ES-I3 (cell line): ENCODE measurements around the gene OR4F6.
"Not testable (repeated sequence)": the region's sequence is repeated elsewhere in the genome, so short reads cannot be mapped to it uniquely, and the experiment has no call there.

Source experiments
- H3K36me3 ChIP-seq: 2 replicates; pipeline ENCODE4 v1.6.1; 2013; ENCODE audit warnings: mild to moderate bottlenecking, low read length, control low read depth, moderate library complexity; ENCODE audit not compliant: insufficient read depth
- H3K4me1 ChIP-seq: 2 replicates; pipeline ENCODE4 v1.6.1; 2013; ENCODE audit warnings: mild to moderate bottlenecking, control low read depth, low read length; ENCODE audit not compliant: insufficient read depth
- H3K9ac ChIP-seq: 2 replicates; pipeline ENCODE4 v1.6.1; 2013; ENCODE audit warnings: low read depth, mild to moderate bottlenecking, low read length, moderate library complexity
- H3K9me3 ChIP-seq: 2 replicates; pipeline ENCODE4 v1.6.1; 2013; ENCODE audit warnings: mild to moderate bottlenecking, low read length, moderate library complexity; ENCODE audit not compliant: control insufficient read depth, insufficient read depth

The OR4F6 gene

DNA sequence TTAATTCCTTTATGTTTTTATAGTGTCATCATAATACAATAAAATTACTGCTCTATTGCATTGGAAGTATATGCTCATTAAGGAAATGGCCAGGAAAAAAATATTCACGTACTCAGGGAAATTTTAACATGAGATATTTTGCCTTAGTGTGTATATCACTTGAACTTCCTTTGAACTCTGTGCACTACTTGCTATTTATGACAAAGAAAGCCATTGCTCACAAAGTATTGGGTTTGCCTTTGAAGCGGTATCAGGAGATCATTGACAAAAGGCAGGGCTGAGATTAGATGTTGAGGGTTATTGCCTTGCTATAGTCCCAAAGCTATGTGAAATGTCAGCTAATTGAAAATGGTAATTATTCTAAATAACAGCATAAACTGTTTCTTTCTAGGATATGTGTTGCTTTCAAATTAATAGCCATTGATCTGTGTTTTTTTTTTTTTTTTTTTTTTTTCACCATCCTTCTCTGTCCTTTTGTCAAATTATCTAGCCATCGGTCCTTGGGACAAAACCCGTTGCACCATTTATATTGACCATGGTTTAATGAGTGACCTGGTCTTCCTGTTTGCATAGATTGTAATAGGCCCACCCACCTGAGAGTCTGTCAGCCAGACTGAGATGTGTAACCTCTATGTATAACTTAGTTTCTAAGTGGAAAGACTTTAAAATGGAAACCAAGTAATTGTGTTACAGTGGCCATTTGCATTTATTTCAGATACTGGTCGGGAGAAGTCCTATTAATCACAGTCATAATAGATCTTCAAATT is 14.6 kb upstream of the OR4F6 start:
- H3K4me1 ChIP-seq, H3K36me3 ChIP-seq, H3K9ac ChIP-seq, H3K9me3 ChIP-seq: not testable (repeated sequence)

DNA sequence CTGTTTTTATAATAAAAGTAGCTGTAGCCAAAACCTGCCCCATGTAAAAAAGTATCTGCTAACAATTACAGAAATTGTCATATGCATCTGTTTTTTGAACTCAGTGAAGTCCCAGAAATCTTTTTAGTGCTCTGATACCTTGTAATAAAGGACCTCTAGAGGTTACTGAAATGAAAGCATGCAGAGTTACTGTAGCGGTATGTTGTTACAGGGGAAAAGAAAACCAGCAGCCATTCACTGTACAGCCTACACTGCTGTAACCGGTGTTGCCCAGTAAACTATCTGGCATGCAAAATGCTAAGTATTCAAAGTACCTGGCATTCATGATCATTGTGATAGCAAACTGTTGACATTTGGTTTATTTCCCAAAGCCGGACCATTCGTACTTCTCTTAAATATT is 12.6 kb upstream of the OR4F6 start:
- not testable (repeated sequence) for H3K9ac ChIP-seq, H3K9me3 ChIP-seq, H3K36me3 ChIP-seq, H3K4me1 ChIP-seq

DNA sequence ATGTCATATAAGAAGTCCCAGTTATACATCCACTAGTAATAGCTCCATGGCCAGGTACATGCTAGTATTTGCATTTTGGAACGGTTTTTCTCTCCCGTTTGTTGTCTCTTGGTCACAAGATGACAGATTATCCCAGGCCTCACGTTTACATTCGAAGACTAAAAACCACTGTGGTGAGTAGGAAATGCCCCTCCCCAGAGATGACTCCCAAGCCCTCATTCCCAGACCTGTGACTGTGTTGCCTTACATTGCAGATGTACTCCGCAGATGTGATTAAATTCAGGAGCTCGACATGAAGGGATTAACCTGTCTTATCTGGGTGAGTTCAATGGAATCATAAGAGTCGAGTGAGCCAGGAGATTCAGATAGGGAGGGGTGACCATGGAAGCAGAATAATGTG is 9.3 kb upstream of the OR4F6 start:
- not testable (repeated sequence) for H3K36me3 ChIP-seq, H3K9me3 ChIP-seq, H3K4me1 ChIP-seq, H3K9ac ChIP-seq

DNA sequence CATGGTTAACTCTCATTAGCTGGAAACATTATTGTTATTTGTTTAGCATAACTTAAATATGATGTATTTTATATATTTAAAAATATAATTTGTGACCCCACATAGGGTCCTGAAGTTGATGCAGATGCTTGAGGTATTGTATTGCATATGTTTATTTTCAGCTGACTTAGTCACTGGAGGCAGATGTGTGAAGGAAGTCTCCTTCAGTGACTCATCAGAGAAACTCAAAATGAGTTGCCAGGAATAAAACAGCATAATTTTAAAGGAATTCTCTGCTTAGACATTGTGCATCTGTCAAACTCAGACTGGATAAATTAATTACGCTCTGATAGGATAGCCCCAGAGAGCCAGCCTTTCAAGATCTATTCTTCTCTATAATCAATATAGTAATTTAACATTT is 7.9 kb upstream of the OR4F6 start:
- Histone ChIP-seq H3K9me3 (no peaks in the 10 kb centered on the region), H3K36me3 (no peaks in the 10 kb centered on the region), H3K9ac (no peak overlapping the region), H3K4me1 (no peaks in the 10 kb centered on the region)

DNA sequence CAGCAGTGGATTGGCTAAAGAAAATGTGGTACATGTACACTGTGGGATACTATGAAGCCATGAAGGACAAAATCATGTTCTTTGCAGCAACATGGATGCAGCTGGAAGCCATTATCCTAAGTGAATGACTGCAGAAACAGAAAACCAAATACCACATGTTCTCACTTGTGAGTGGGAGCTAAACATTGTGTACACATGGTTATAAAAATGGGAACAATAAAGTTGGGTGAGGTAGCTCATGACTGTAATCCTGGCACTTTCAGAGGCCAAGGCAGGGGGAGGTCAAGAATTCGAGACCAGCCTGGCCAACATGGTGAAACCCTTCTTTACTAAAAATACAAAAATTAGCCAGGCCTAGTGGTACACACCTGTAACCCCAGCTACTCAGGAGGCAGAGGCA is 3.6 kb upstream of the OR4F6 start:
- Histone ChIP-seq H3K9ac (no peak overlapping the region), H3K36me3 (no peaks in the 10 kb centered on the region), H3K9me3 (no peaks in the 10 kb centered on the region), H3K4me1 (no peaks in the 10 kb centered on the region)

DNA sequence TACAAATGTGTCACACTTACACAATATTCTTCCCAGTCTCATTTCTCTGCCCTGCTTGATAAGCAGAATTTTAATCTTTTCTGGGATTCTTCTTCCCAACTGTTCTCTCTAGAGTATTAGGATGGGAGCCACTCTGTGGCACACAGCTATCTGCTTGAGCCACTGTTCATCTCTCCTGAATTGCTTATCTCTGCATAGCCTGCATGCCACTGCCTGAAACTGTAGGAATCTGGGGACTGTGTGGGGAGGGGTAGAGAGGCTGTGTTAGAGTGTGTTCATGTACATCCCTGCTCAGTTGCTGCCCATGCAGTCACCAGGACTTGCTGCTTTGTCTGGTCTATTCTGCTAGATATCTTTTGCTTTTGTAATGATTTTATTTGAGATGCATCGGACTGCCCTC is 2.3 kb upstream of the OR4F6 start:
- Histone ChIP-seq H3K36me3 (no peaks in the 10 kb centered on the region), H3K9ac (no peak overlapping the region), H3K4me1 (no peaks in the 10 kb centered on the region), H3K9me3 (no peaks in the 10 kb centered on the region)

DNA sequence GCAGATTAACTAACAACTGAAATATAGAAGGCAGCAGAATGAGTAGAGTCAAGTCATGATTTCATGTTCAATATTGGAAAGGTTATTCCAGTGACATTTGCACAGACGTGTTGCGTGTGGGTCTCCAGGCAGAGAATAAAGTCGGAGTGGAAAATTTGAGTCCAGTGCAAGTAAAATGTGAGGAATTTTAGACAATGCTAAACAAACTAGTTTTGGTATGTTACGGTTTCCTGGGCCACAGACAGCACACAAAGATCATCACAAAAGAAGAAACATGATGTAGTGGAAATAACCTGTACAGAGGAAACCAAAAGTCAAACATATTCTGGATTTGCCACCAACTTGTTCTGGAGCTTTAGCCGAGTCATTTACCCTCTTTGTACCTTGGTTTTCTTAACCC is 367 bp downstream of the OR4F6 start:
- no peak overlapping the region for H3K9ac ChIP-seq
- H3K36me3 ChIP-seq, result no peaks in the 10 kb centered on the region
- no peaks in the 10 kb centered on the region for H3K9me3 ChIP-seq
- H3K4me1 ChIP-seq, result no peaks in the 10 kb centered on the region

DNA sequence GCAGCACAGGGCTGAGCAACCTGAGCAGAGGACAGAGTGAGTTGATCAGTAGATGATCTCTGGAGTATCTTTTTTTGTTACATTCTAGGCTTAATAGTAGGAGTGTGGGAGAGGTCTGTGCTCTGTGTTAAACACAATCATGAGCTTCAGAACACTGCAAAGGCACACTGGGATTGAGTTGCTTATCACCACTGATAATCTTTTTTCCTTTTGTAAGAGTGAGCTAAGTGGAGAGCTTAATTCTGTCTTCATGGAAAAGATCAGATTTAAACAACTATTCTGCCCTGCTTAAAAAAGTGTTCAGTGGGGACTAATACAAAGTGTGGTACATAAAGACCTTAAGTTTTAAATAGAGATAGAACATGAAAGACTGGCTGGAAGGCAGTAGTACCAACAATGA is 1.1 kb downstream of the OR4F6 start:
- Histone ChIP-seq H3K9ac (no peak overlapping the region), H3K4me1 (no peaks in the 10 kb centered on the region), H3K36me3 (no peaks in the 10 kb centered on the region), H3K9me3 (no peaks in the 10 kb centered on the region)

DNA sequence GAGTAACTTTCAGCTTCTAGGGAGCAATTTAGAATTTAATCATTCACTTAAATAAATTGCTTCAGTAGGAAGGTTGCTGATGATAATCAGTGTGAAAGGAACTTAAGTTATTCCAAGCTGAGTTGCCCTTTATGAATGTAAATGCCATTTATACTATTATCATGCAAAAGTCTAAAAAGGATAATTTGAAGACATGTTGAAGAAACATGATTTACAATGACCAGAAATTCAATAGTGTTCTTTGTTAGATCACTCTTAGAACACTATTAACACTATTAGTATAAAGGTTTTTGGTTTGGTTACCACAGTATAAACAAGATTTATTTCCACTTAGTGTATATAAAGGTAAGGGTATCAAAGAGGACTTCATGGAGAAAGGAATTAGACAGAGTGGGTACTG is 1.6 kb downstream of the OR4F6 start:
- no peak overlapping the region for H3K9ac ChIP-seq
- no peaks in the 10 kb centered on the region for H3K36me3 ChIP-seq
- no peaks in the 10 kb centered on the region for H3K9me3 ChIP-seq
- no peaks in the 10 kb centered on the region for H3K4me1 ChIP-seq

DNA sequence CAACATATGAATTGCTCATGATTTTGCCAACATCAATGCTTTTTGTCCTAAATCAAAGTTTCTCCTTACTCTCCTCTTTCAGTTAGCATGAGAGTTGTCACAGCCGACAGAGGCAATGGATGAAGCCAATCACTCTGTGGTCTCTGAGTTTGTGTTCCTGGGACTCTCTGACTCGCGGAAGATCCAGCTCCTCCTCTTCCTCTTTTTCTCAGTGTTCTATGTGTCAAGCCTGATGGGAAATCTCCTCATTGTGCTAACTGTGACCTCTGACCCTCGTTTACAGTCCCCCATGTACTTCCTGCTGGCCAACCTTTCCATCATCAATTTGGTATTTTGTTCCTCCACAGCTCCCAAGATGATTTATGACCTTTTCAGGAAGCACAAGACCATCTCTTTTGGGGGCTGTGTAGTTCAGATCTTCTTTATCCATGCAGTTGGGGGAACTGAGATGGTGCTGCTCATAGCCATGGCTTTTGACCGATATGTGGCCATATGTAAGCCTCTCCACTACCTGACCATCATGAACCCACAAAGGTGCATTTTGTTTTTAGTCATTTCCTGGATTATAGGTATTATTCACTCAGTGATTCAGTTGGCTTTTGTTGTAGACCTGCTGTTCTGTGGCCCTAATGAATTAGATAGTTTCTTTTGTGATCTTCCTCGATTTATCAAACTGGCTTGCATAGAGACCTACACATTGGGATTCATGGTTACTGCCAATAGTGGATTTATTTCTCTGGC is 2.5 kb downstream of the OR4F6 start:
- H3K4me1 ChIP-seq, result no peaks in the 10 kb centered on the region
- H3K9me3 ChIP-seq, result no peaks in the 10 kb centered on the region
- H3K9ac ChIP-seq, result no peak overlapping the region
- H3K36me3 ChIP-seq, result no peaks in the 10 kb centered on the region

DNA sequence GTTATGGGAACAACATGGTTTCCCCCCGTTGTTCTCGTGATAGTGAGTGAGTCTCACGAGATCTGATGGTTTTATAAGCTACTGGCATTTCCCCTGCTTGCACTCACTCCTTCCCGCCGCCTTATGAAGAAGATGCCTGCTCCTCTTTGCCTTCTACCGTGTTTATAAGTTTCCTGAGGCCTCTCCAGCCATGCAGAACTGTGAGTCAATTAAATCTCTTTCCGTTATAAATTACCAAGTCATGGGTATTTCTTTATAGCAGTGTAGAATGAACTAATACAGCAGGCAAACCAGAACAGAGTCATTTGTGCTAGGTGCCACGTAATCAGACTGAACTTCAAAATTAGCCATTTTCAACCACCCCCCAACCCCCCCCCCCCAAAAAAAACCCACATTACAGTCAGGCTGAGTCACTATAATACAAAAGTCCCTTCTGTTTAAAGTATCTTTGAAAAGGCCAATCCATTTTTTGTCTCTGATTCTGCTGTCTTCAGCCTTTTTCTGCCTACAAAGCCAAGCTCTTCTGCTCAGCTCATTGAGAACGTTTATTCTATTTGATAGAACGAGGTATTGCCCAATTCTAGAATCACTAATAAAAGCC is 4.1 kb downstream of the OR4F6 start:
- no peak overlapping the region for H3K9ac ChIP-seq

DNA sequence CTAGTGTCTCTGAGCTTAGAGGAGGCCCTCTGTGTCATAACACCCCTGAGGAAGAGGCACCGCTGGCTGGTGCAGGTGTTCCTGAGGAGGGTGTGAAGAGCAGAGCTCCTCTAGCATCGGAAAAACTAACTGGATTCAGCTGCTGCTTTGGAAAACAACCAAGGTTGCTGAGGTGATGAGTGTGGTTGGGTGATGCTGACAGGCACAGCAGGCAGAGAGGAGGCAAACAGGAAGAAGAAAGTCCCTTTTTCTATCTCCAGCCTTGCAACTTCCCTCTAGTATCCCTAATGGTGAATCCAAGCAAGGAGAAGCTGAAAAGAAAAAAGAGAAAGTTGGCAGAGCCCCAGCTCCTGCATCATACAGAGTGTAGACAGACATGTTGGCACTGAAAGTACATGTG is 4.9 kb downstream of the OR4F6 start:
- Histone ChIP-seq H3K9me3 (no peaks in the 10 kb centered on the region), H3K4me1 (no peaks in the 10 kb centered on the region), H3K36me3 (no peaks in the 10 kb centered on the region), H3K9ac (no peak overlapping the region)

More for the DNA sequence above, 4.1 kb downstream of the OR4F6 start:
- no peaks in the 10 kb centered on the region for H3K4me1 ChIP-seq
- H3K36me3 ChIP-seq, result no peaks in the 10 kb centered on the region
- H3K9me3 ChIP-seq, result no peaks in the 10 kb centered on the region

DNA sequence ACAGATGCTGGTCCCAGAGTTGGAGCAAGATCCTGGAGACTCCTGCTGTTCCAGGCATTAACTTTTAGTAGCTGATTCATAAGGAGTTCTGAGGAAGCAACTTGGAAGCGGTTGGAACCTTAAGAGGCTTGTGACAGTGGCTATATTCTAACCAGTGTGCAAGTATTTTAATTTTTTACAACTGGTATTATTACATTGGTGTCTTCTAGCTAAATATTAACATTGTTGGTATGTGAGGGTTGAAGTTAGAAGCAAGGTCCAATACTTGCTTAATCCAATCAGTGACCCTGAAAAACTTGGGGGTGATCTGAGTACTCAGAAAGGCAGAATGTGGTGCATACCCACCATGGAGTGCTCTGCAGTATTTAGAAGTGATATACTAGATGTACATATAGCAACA is 7.1 kb downstream of the OR4F6 start:
- Histone ChIP-seq H3K9me3 (no peaks in the 10 kb centered on the region), H3K9ac (no peak overlapping the region)

DNA sequence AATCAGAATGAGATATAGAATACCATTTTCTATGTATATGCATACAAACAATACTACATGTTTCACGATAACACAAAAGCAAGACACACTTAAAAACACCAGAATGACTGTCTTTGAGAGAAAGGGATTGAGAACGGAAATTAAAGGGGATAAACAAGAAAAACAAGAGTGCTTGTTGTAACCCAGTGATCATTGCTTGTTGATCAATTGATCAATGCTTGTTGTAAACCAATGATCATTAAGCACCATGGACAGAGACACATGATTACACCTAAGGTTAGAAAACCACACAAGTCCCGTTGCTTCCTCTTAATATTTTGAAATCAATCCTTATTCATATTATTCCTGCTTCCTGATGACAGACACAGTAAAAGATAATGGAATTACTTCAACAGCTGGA is 7.6 kb downstream of the OR4F6 start:
- no peak overlapping the region for H3K9ac ChIP-seq
- H3K36me3 ChIP-seq, result no peaks in the 10 kb centered on the region
- no peaks in the 10 kb centered on the region for H3K4me1 ChIP-seq
- no peaks in the 10 kb centered on the region for H3K9me3 ChIP-seq

More for the DNA sequence above, 7.1 kb downstream of the OR4F6 start:
- Histone ChIP-seq H3K4me1 (no peaks in the 10 kb centered on the region), H3K36me3 (no peaks in the 10 kb centered on the region)

DNA sequence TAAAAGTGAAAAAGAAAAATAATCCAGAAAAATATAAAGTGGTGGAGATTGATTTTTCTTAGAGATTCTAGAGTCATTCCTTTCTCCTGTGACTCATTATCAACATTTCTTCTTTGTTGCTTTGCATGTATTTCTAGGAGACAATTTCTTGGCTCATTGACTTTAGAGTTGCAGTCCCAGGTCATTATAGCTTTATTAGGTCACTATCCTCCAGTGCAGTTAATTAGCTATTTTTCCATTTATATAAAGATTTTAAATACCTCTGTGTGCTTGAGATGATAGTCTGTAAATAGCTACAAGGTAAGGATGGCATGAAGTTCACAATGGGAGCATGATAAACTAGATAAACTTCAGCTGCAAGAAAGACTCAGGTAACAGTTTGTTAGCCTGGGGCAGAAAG is 8.6 kb downstream of the OR4F6 start, which contains the start of gene OR4F15:
TSS of gene OR4F15 (plus strand) at position 301 of the 400 bp plus-strand sequence. CDS start 5,985 bp downstream, outside the sequence.
- H3K36me3 ChIP-seq, result no peaks in the 10 kb centered on the region
- H3K9me3 ChIP-seq, result no peaks in the 10 kb centered on the region
- no peak within 1 kb of the TSS for H3K9ac ChIP-seq
- H3K4me1 ChIP-seq, result no peaks in the 10 kb centered on the region
